DOHH2 (cell line): ENCODE data around the gene MCUR1.

Source experiments
- H3F3A ChIP-seq: fragments of 200-600 bp; sonication (generic), shearing (Covaris generic); 2 replicates; pipeline ENCODE4 v1.6.0; 2016; ENCODE audit warnings: antibody characterized with exemption, mild to moderate bottlenecking; ENCODE audit not compliant: control insufficient read depth, insufficient read depth
- H3K27ac ChIP-seq: fragments of 200-600 bp; sonication (generic); 2 replicates; pipeline ENCODE4 v1.5.1; 2014; ENCODE audit warnings: low read depth, mild to moderate bottlenecking, low read length, moderate library complexity
- H3K27me3 ChIP-seq: fragments of 200-600 bp; sonication (generic); 2 replicates; pipeline ENCODE4 v1.6.1; 2014; ENCODE audit warnings: mild to moderate bottlenecking, low read length, mixed read lengths; ENCODE audit not compliant: control insufficient read depth
- H3K36me3 ChIP-seq: fragments of 200-600 bp; sonication (generic); 2 replicates; pipeline ENCODE4 v1.6.1; 2014; ENCODE audit warnings: mild to moderate bottlenecking, low read length, moderate library complexity, mixed read lengths; ENCODE audit not compliant: control insufficient read depth
- H3K4me1 ChIP-seq: fragments of 200-600 bp; sonication (generic); 2 replicates; pipeline ENCODE4 v1.6.1; 2014; ENCODE audit warnings: mild to moderate bottlenecking, low read length, mixed read lengths; ENCODE audit not compliant: control insufficient read depth
- H3K4me2 ChIP-seq: fragments of 200-600 bp; sonication (generic); 2 replicates; pipeline ENCODE4 v1.6.0; 2014; ENCODE audit warnings: mild to moderate bottlenecking, low read length, moderate library complexity
- H3K4me3 ChIP-seq: fragments of 200-600 bp; sonication (generic); 2 replicates; pipeline ENCODE4 v1.5.1; 2014; ENCODE audit warnings: mild to moderate bottlenecking, low read length, mixed read lengths
- H3K79me2 ChIP-seq: fragments of 200-600 bp; sonication (generic); 2 replicates; pipeline ENCODE4 v1.6.1; 2014; ENCODE audit warnings: mild to moderate bottlenecking, low read length, mixed read lengths; ENCODE audit not compliant: control insufficient read depth
- H3K9me2 ChIP-seq: fragments of 200-600 bp; sonication (generic); replicated peaks from 2 replicates; pipeline ENCODE4 v1.6.1; 2014; ENCODE audit warnings: mild to moderate bottlenecking, low read length, mixed read lengths; ENCODE audit not compliant: control insufficient read depth
- H3K9me3 ChIP-seq: fragments of 200-600 bp; sonication (generic); 2 replicates; pipeline ENCODE4 v1.6.1; 2014; ENCODE audit warnings: antibody characterized with exemption, low read length, mixed read lengths; ENCODE audit not compliant: control insufficient read depth, insufficient read depth
- H4K20me1 ChIP-seq: fragments of 200-600 bp; sonication (generic); 2 replicates; pipeline ENCODE4 v1.6.0; 2014; ENCODE audit warnings: low read depth, mild to moderate bottlenecking, antibody characterized with exemption, low read length, moderate library complexity; ENCODE audit not compliant: control insufficient read depth, insufficient read depth
- CTCF ChIP-seq: fragments of 200-600 bp; sonication (generic); IDR thresholded peaks from one replicate; pipeline ENCODE4 v1.5.1; 2014; ENCODE audit warnings: antibody characterized with exemption, mild to moderate bottlenecking, low read depth, low read length; ENCODE audit not compliant: poor library complexity, severe bottlenecking
- EZH2phosphoT487 ChIP-seq: fragments of 200-600 bp; sonication (generic); IDR thresholded peaks from 2 replicates; pipeline ENCODE4 v1.6.1; 2017; ENCODE audit warnings: borderline replicate concordance, mild to moderate bottlenecking, antibody characterized with exemption, low read length, moderate library complexity, mixed read lengths

MCUR1 gene

GRCh38 chr6:13763740-13764381 lies 50.5 kb downstream of the MCUR1 start:
- Histone ChIP-seq H3K9me3 (peaks cover 6% of the 10 kb centered on the region; the same call in 1 of the 2 replicates), H3K27ac (peak overlapping the region; percentile 92), H3K4me3 (peak overlapping the region; percentile 66), H3K9me2 (no peaks in the 10 kb centered on the region), H3K79me2 (no peaks in the 10 kb centered on the region), H3K4me2 (peak overlapping the region; percentile 85), H3K4me1 (peaks cover 69% of the 10 kb centered on the region), H4K20me1 (no peaks in the 10 kb centered on the region), H3K27me3 (no peaks in the 10 kb centered on the region), H3F3A (peaks cover 9% of the 10 kb centered on the region), H3K36me3 (peaks cover 5% of the 10 kb centered on the region)
- TF ChIP-seq EZH2phosphoT487 (no peak), CTCF (no peak)

- Histone ChIP-seq H3K27me3 (no peaks in the 10 kb centered on the region), H3K36me3 (peaks cover 5% of the 10 kb centered on the region), H3K4me3 (peak overlapping the region; percentile 66), H3K27ac (peak overlapping the region; percentile 92), H3K9me3 (peaks cover 6% of the 10 kb centered on the region; the same call in 1 of the 2 replicates), H3F3A (peaks cover 9% of the 10 kb centered on the region), H3K4me1 (peaks cover 64% of the 10 kb centered on the region), H3K79me2 (no peaks in the 10 kb centered on the region), H4K20me1 (no peaks in the 10 kb centered on the region), H3K4me2 (peak overlapping the region; percentile 85), H3K9me2 (no peaks in the 10 kb centered on the region)
- no peak for TF ChIP-seq CTCF
- TF ChIP-seq EZH2phosphoT487 = no peak
Measured at GRCh38 chr6:13762611-13763441, 51.5 kb downstream of the MCUR1 start.

GRCh38 chr6:13761361-13762036 lies 52.9 kb downstream of the MCUR1 start:
- Histone ChIP-seq H3K9me2 (no peaks in the 10 kb centered on the region), H3K4me3 (no peak overlapping the region), H3K36me3 (peaks cover 5% of the 10 kb centered on the region), H3K27ac (no peak overlapping the region), H3F3A (peaks cover 9% of the 10 kb centered on the region), H3K79me2 (no peaks in the 10 kb centered on the region), H4K20me1 (no peaks in the 10 kb centered on the region), H3K9me3 (peaks cover 6% of the 10 kb centered on the region; the same call in 1 of the 2 replicates), H3K27me3 (no peaks in the 10 kb centered on the region), H3K4me1 (peaks cover 51% of the 10 kb centered on the region), H3K4me2 (no peak overlapping the region)
- no peak for TF ChIP-seq EZH2phosphoT487
- TF ChIP-seq CTCF = no peak
